AG10803 (cell line): ENCODE results near the gene ZFYVE28.

Experiments
- DNase-seq: peaks from one replicate; pipeline ENCODE4 v3.0.0; 2010; ENCODE audit warnings: low read depth
- H3K4me3 ChIP-seq: 2 replicates; pipeline ENCODE4 v1.5.1; 2011; ENCODE audit warnings: mild to moderate bottlenecking, low read length, control low read depth
- TF ChIP-seq, protein P1 (sequence below): conservative IDR thresholded peaks from 2 replicates; pipeline ENCODE4 v1.5.1; 2011; ENCODE audit warnings: mild to moderate bottlenecking, low read length, control low read depth, inconsistent platforms

ZFYVE28 gene

DNA sequence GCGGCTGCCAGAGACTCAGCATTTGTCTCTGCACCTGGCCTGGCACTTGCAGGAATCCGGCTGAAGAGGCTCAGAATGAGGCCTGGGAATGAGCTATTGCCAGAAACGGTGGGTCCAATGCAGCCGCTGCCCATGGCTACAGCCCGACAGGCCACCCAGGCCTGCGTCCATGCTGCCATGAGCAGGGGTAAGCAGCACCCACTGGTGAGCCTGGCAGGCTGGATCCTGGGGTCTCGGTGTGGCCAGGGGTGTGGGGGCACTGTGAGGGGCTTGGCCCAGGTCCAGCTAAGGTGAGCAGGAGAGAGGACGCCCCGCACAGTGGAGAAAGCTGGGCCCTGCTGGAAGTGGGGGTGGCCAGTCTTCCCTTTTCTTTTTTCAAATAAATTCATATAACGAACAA is 96.2 kb downstream of the ZFYVE28 start:
- DNase-seq = no peak
- TF ChIP-seq, protein P1, sequence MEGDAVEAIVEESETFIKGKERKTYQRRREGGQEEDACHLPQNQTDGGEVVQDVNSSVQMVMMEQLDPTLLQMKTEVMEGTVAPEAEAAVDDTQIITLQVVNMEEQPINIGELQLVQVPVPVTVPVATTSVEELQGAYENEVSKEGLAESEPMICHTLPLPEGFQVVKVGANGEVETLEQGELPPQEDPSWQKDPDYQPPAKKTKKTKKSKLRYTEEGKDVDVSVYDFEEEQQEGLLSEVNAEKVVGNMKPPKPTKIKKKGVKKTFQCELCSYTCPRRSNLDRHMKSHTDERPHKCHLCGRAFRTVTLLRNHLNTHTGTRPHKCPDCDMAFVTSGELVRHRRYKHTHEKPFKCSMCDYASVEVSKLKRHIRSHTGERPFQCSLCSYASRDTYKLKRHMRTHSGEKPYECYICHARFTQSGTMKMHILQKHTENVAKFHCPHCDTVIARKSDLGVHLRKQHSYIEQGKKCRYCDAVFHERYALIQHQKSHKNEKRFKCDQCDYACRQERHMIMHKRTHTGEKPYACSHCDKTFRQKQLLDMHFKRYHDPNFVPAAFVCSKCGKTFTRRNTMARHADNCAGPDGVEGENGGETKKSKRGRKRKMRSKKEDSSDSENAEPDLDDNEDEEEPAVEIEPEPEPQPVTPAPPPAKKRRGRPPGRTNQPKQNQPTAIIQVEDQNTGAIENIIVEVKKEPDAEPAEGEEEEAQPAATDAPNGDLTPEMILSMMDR = no peak
- H3K4me3 ChIP-seq = no peak overlapping the region

DNA sequence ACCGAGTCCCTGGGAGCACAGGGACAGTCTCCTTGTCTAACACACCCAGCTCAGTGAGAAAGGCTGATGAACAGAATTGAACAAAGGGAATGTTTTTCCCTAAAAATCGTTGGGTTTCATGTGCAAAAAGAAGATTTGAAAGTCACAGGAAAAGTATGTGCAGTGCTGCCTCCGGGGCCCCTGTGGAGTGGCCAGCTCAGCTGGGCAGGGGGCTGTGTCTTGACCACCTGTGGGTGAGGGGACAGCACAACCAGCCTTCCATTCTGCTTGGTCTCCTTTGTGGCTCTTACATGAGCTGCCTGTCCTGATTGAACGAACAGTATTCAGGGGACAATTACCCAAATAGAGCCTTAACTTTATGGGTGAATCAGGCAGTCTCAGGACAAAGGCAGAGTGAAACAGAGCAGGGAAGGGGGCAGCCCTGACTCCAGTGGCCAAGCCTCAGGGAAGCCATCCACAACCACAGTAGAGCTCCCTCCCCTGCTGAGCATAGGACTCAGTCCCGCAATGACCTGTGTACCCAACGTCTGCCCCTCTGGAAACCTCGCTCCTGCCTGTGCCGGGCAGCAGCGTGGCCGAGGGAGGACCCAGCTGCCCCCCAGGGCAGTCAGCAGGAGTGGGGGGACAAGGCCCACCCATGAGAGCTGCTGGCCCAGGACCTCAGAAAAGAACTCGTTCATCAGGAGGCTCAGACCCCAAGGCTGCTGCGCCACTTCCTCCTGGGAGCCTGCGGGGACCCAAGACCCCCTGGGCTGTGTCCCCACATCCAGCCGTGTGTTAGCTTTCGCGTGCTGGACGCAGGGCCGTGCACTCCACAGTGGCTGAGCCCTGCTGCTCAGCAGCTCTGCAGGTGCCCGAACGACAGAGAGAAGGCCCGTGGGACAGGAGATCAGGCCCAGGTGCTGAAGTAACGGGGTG is 96.9 kb downstream of the ZFYVE28 start:
- H3K4me3 ChIP-seq = no peak overlapping the region
- TF ChIP-seq, protein P1 = no peak
- DNase-seq = no peak

DNA sequence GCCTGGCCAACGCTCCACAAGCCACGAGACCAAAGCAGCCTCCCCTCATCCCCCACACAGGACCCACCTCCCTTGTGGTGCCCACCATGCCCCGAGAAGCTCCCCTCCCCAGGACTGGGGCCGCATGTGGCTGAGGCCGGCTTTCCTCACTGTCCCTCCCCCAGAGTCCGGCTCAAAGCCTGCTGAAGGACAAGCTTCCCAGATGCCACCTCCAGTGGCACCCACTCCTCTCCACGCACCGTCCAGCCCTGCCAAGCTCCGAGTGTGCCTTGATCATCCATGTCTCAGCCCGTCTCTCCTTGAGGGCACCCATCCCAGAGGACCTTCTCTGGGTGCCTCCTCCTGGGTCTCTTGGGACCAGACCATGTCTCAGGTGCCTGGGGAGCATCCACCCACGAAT is 97.7 kb downstream of the ZFYVE28 start:
- DNase-seq = no peak
- TF ChIP-seq, protein P1 = no peak
- no peak overlapping the region for H3K4me3 ChIP-seq

DNA sequence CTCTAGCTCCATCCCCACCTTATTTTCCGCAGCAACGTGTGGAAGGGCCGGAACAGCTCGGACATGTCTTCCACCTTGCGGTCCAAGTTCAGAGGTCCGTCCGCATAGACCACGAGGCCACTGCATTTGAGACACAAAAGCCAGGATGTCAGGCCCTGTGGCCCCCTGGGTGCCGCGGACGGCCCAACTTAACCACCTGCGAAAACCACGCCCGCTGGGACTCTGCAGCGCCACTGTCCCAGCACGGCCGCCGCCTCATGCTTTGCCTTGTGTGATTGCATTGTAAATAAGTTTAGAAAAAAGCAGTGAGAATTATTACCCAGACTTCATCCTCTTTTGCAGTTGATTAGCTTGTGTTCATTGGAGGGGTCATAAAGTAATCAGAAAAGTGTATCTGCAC is 98.3 kb downstream of the ZFYVE28 start:
- TF ChIP-seq, protein P1 = no peak
- DNase-seq = no peak
- H3K4me3 ChIP-seq = no peak overlapping the region

DNA sequence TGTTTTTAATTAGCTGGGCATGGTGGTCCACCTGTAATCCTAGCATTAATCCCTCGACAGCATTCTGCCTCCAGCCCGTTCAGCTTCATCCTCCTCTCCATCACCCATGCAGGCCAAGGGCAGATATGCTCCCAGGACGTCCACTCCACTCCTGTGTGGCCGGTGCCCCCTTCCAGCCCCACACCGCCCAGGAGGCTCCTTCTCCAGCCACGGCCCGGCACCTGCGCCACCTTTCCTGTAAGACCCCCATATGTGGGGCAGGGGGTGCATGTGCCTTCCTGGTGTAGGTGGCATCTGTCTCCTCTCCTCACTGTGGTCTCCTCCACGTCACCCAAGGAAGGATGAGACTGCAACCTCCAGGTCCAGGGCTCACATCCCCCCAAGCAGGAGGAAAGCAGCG is 99.6 kb downstream of the ZFYVE28 start:
- H3K4me3 ChIP-seq = no peak overlapping the region
- TF ChIP-seq, protein P1 = no peak
- no peak for DNase-seq

DNA sequence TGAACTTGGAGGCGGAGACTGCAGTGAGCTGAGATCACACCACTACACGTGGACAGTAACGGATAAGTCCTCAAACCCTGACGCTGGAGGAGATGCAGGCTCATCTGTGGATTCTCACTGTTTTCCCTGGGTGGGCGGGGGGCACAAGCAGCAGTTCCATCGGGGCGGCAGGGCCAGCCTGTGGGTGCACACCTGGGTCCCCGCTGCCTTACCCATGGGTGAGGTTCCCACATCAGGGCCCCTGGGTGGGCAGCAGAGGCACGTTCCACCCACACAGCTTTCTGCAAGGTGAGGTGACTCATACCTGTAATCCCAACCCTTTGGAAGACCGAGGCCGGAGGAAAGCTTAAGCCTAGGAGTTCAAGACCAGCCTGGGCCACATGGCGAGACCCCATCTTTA is 100.0 kb downstream of the ZFYVE28 start:
- TF ChIP-seq, protein P1 = no peak
- H3K4me3 ChIP-seq = no peak overlapping the region
- DNase-seq = no peak

DNA sequence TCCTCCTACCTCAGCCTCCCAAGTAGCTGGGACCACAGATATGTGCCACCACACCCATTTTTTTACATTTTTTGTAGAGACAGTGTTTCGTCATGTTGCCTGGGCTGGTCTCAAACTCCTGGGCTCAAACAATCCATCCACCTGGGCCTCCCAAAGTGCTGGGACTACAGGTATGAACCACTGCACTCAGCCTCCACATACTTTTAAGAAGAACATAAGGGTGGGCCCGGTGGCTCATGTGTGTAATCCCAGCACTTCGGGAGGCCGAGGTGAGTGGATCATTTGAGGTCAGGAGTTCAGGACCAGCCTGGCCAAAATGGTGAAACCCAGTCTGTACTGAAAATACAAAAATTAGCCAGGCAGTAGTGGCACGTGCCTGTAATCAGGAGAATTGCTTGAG is 105.1 kb downstream of the ZFYVE28 start:
- H3K4me3 ChIP-seq = no peak overlapping the region
- TF ChIP-seq, protein P1 = no peak
- no peak for DNase-seq
